Measurements from ENCODE around the gene PPA1. TPM values are rescaled to one million over a fixed set of nuclear protein-coding genes. Genes with fewer than 3 reads are reported as not detected.

The PPA1 gene
- total RNA-seq, 1 donor from 2014 or later = 350 TPM

DNA sequence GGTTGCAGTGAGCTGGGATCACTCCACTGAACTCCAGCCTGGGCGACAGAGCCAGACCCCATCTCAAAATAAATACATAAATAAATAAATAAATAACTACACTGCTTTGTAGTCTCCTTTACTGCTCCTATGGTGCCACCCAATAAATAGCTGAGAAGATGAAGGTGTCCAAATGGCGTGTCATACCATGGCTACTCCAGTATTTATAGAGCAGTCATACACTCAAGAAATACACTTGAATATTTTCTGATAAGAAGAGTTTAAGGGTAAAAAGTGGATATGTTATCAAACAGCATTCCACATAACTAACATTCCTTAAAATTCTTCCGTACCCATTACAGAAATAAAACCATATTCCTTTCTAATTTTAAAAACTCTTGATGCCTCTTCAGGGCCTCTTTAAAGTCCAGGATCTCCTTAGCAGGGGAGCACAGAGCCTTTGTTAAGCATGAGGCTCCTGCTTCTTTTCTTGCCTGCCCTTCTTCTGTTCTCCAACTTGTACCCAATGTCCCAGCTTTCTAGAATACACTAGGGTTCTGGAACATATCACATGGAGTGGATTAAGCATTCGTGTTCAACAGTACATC lies 55.0 kb downstream of the PPA1 start:
- DNase-seq (ENCODE audit: low read depth) (no peak), FAIRE-seq (no peak)
- TF ChIP-seq, protein P1, sequence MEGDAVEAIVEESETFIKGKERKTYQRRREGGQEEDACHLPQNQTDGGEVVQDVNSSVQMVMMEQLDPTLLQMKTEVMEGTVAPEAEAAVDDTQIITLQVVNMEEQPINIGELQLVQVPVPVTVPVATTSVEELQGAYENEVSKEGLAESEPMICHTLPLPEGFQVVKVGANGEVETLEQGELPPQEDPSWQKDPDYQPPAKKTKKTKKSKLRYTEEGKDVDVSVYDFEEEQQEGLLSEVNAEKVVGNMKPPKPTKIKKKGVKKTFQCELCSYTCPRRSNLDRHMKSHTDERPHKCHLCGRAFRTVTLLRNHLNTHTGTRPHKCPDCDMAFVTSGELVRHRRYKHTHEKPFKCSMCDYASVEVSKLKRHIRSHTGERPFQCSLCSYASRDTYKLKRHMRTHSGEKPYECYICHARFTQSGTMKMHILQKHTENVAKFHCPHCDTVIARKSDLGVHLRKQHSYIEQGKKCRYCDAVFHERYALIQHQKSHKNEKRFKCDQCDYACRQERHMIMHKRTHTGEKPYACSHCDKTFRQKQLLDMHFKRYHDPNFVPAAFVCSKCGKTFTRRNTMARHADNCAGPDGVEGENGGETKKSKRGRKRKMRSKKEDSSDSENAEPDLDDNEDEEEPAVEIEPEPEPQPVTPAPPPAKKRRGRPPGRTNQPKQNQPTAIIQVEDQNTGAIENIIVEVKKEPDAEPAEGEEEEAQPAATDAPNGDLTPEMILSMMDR (IDR thresholded peaks at IDR 0.05; ENCODE audit: insufficient read depth, low read length, severe bottlenecking) = no peak
- Histone ChIP-seq H3K4me3 (ENCODE audit: low read depth, low read length) (no peak overlapping the region), H3K27me3 (ENCODE audit: control insufficient read depth, insufficient read depth, low read length) (no peaks in the 10 kb centered on the region), H3K36me3 (ENCODE audit: control insufficient read depth, insufficient read depth, low read length) (no peaks in the 10 kb centered on the region)

DNA sequence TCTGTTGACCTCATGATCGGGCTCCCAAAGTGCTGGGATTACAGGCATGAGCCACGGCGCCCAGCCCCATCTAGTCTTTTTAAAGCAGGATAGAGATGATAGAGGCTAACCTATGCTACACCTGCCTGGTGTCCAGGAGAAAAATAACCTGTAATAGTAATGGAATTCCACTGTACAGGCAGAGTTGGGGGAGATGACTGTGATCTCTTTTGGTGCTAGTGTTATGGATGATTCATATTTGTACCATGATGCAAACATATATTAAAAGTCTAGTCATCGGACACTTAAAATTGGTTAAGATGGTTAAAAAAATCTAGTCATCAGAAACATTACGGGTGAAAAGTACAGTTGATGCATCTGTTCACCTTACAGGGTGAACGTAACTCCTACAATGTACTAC lies 56.8 kb downstream of the PPA1 start:
- TF ChIP-seq, protein P1 (IDR thresholded peaks at IDR 0.05; ENCODE audit: insufficient read depth, low read length, severe bottlenecking) = no peak
- FAIRE-seq (no peak), DNase-seq (ENCODE audit: low read depth) (peak; percentile 34)
- Histone ChIP-seq H3K27me3 (ENCODE audit: control insufficient read depth, insufficient read depth, low read length) (no peaks in the 10 kb centered on the region), H3K36me3 (ENCODE audit: control insufficient read depth, insufficient read depth, low read length) (no peaks in the 10 kb centered on the region), H3K4me3 (ENCODE audit: low read depth, low read length) (no peak overlapping the region)

DNA sequence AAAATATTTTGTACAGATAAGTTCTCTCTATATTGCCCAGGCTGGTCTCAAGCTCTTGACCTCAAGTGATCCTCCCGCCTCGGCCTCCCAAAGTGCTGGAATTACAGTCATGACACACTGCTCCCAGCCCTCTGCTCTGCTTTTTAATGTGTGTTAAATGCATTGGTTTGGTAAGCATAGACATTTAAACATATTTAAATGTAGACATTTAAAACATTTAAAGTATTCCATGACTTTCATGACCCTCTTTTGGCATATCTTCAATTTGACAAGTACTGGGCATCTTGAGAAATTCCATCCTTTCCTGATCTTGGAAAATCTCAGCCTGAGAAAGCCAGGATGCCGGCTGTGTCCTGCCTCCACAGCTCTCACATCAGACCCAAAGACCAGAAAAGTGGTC lies 57.7 kb downstream of the PPA1 start:
- no peak for FAIRE-seq
- Histone ChIP-seq H3K27me3 (ENCODE audit: control insufficient read depth, insufficient read depth, low read length) (no peaks in the 10 kb centered on the region), H3K4me3 (ENCODE audit: low read depth, low read length) (no peak overlapping the region), H3K36me3 (ENCODE audit: control insufficient read depth, insufficient read depth, low read length) (no peaks in the 10 kb centered on the region)
- no peak for DNase-seq (ENCODE audit: low read depth)
- TF ChIP-seq, protein P1 (IDR thresholded peaks at IDR 0.05; ENCODE audit: insufficient read depth, low read length, severe bottlenecking) = no peak

DNA sequence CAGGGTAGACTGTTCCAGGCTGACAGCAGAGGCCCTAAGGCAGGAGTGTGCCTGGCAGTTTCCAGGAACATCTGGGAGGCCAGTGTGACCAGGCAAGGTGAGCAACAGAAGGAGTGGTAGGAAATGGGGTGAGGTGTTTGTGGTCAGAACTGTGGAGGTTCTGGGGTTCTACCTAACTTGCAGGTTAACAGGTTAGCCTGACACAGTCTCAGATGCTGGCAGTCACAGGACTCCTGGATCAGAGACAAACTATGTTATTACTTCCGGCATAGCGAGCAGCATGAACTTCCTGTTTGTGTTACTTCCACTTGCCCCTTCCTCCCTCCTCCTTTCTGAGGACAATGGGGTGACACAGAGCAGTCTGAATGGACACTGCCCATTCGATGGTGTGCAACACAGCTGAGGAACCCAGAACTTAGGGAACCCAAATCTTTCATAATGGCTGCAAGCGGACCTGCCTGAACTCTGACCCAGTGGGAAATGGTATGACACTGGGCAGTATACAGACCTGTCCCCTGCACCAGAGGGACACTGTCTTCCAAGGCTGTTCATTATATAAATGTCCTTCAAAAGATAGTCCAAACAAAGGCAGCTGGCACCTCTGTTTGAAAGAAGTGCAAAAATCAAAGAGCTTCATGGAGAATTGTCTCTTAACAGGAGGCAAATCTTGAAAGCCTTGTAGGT lies 59.0 kb downstream of the PPA1 start:
- DNase-seq (ENCODE audit: low read depth) = peak; percentile 35
- no peaks in the 10 kb centered on the region for H3K27me3 ChIP-seq (ENCODE audit: control insufficient read depth, insufficient read depth, low read length)
- no peaks in the 10 kb centered on the region for H3K36me3 ChIP-seq (ENCODE audit: control insufficient read depth, insufficient read depth, low read length)
- H3K4me3 ChIP-seq (ENCODE audit: low read depth, low read length) = no peak overlapping the region
- TF ChIP-seq, protein P1 (IDR thresholded peaks at IDR 0.05; ENCODE audit: insufficient read depth, low read length, severe bottlenecking) = no peak
- FAIRE-seq = no peak

DNA sequence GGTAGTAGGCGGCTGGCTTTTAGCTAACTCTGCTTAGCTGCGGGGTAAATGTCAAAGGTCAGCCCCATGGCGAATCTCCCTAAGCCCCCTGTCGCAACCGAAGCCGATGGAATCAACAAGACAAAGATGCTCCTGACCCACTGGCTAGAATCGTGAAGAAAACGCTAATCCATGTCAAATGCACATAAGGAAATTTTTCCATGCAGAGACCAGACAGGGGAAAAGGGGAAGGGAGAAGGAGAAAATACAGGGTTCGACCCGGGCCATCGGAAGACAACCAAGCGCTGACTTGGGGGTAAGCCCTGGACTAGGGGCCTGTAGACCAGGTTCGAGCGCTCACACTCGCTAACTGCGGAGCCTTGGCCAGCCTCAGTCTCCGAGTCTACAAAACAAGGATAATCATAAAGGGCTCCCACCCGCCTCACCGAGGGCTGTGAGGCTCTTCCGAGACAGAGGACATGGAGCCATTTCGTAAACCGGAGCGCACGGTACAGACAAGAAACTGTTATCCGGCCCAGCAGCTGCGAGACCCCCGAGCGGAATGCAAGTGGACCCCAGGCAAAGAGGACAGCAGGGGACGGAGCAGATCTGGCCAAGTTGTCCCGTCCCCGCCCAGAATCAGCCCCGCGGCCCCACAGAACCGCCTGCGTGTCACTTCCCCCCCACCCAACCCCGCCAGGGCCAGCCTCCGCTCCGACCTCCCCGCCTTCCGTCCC lies 63.4 kb downstream of the PPA1 start:
- FAIRE-seq (no peak), DNase-seq (ENCODE audit: low read depth) (no peak)

More for the DNA sequence above, 63.4 kb downstream of the PPA1 start:
- H3K4me3 ChIP-seq (ENCODE audit: low read depth, low read length) = peak overlapping the region; percentile 96
- H3K27me3 ChIP-seq (ENCODE audit: control insufficient read depth, insufficient read depth, low read length) = no peaks in the 10 kb centered on the region
- H3K36me3 ChIP-seq (ENCODE audit: control insufficient read depth, insufficient read depth, low read length) = peaks cover 3% of the 10 kb centered on the region
- TF ChIP-seq, protein P1 (IDR thresholded peaks at IDR 0.05; ENCODE audit: insufficient read depth, low read length, severe bottlenecking) = no peak
